B cell (primary cell): Measurements from ENCODE around the gene C5orf15. TPM values are rescaled to one million over a fixed set of nuclear protein-coding genes. Genes with fewer than 3 reads are reported as not detected.
"Not testable (repeated sequence)": the region's sequence is repeated elsewhere in the genome, so short reads cannot be mapped to it uniquely, and the experiment has no call there.

Experiments
- ATAC-seq: fragments of 200-7000 bp; cut with Tn5 transposase; one replicate; pipeline ENCODE4 v1.10.0; 2021; ENCODE audit warnings: low read depth, mild to moderate bottlenecking, moderate number of reproducible peaks, moderate library complexity
- CTCF ChIA-PET: fragments of 350-600 bp; sonication (Branson Sonifier 250); formaldehyde crosslinking; loops from one replicate; lab custom pipeline; 2021; ENCODE audit warnings: antibody characterized with exemption, inconsistent platforms; lab: Charles Lee
- POLR2A ChIA-PET: fragments of 350-600 bp; sonication (Branson Sonifier 250); formaldehyde crosslinking; loops from one replicate; lab custom pipeline; 2021; ENCODE audit warnings: antibody characterized with exemption; lab: Charles Lee
- DNase-seq: peaks from one replicate; pipeline ENCODE4 v3.0.0; 2013
- H2AFZ ChIP-seq: 2 replicates; pipeline ENCODE4 v1.6.1; 2012; ENCODE audit warnings: mild to moderate bottlenecking, low read depth, low read length; ENCODE audit not compliant: insufficient read depth, poor library complexity, severe bottlenecking
- H3K27ac ChIP-seq, 2 donors: 1 replicate in 1 of 2; 2 replicates in 1 of 2; pipeline ENCODE4 v1.5.1; 2012 to 2013; ENCODE audit warnings: low read length in 2 of 2, mild to moderate bottlenecking in 2 of 2, moderate library complexity in 1 of 2
- H3K27me3 ChIP-seq, 4 experiments: fragments of 200-600 bp in 1 of 4; sonication (generic) in 1 of 4; replicated peaks in 1 of 4; 1 replicate in 2 of 4; 2 replicates in 2 of 4; pipeline versions ENCODE4 v1.6.1 to v1.7.0; 2013 to 2016; ENCODE audit warnings: low read length in 3 of 4, mild to moderate bottlenecking in 2 of 4, mixed read lengths in 1 of 4, moderate library complexity in 1 of 4; ENCODE audit not compliant: insufficient read depth in 4 of 4, control insufficient read depth in 3 of 4; ENCODE audit errors: control extremely low read depth in 1 of 4
- H3K36me3 ChIP-seq, 2 experiments: replicated peaks in 1 of 2; 1 replicate in 1 of 2; 2 replicates in 1 of 2; pipeline versions ENCODE4 v1.6.1 to v1.7.1; 2013; ENCODE audit warnings: low read length in 1 of 2; ENCODE audit not compliant: insufficient read depth in 2 of 2, control insufficient read depth in 1 of 2; ENCODE audit errors: control extremely low read depth in 1 of 2, extremely low read depth in 1 of 2
- H3K4me1 ChIP-seq, 2 donors: fragments of 200-600 bp in 1 of 2; sonication (generic) in 1 of 2; 1 replicate in 1 of 2; 2 replicates in 1 of 2; pipeline versions ENCODE4 v1.5.1 to v1.6.1; 2013 to 2017; ENCODE audit warnings: low read length in 2 of 2; ENCODE audit not compliant: control insufficient read depth in 2 of 2, insufficient read depth in 2 of 2
- H3K4me2 ChIP-seq: replicated peaks from 2 replicates; pipeline ENCODE3; 2012; ENCODE audit warnings: mild to moderate bottlenecking, low read depth, low read length; ENCODE audit not compliant: poor library complexity, severe bottlenecking
- H3K4me3 ChIP-seq, 5 experiments: fragments of 200-600 bp in 1 of 5; sonication (generic) in 1 of 5; 1 replicate in 3 of 5; 2 replicates in 2 of 5; pipeline versions ENCODE4 v1.5.1 to v1.7.0; 2011 to 2016; ENCODE audit warnings: low read length in 4 of 5, mild to moderate bottlenecking in 4 of 5, low read depth in 2 of 5, control low read depth in 1 of 5, moderate library complexity in 1 of 5; ENCODE audit not compliant: insufficient read depth in 1 of 5; ENCODE audit errors: control extremely low read depth in 1 of 5, extremely low read depth in 1 of 5
- H3K79me2 ChIP-seq: fragments of 200-600 bp; sonication (generic); one replicate; pipeline ENCODE4 v1.6.0; 2016; ENCODE audit warnings: low read length; ENCODE audit not compliant: control insufficient read depth, insufficient read depth
- H3K9ac ChIP-seq: fragments of 200-600 bp; sonication (generic); 2 replicates; pipeline ENCODE4 v1.6.1; 2017; ENCODE audit warnings: mild to moderate bottlenecking, low read length, moderate library complexity
- H3K9me3 ChIP-seq, 3 donors: one replicate each; pipeline versions ENCODE4 v1.6.1 to v1.7.1; 2013; ENCODE audit warnings: low read length in 2 of 3; ENCODE audit not compliant: control insufficient read depth in 2 of 3, insufficient read depth in 1 of 3; ENCODE audit errors: control extremely low read depth in 1 of 3
- H4K20me1 ChIP-seq: 2 replicates; pipeline ENCODE4 v1.6.0; 2012; ENCODE audit warnings: mild to moderate bottlenecking, low read length; ENCODE audit not compliant: insufficient read depth, control insufficient read depth, poor library complexity, severe bottlenecking
- H3K27ac Mint-ChIP-seq: one replicate; pipeline ENCODE4 v1.8.0; 2021; ENCODE audit warnings: mixed read lengths
- H3K27me3 Mint-ChIP-seq: one replicate; pipeline ENCODE4 v1.8.0; 2021; ENCODE audit warnings: mixed read lengths
- H3K4me1 Mint-ChIP-seq: one replicate; pipeline ENCODE4 v1.8.0; 2021; ENCODE audit warnings: mixed read lengths
- H3K4me3 Mint-ChIP-seq: one replicate; pipeline ENCODE4 v1.8.0; 2021; ENCODE audit warnings: mixed read lengths
- H3K9me3 Mint-ChIP-seq: one replicate; pipeline ENCODE4 v1.8.0; 2022; ENCODE audit warnings: mixed read lengths; ENCODE audit not compliant: insufficient read depth
- CTCF ChIP-seq: fragments of 200-600 bp; IDR thresholded peaks from one replicate; pipeline ENCODE4 v1.8.0; 2022; ENCODE audit warnings: antibody characterized with exemption, mild to moderate bottlenecking
- EZH2 ChIP-seq: IDR thresholded peaks from 2 replicates; pipeline ENCODE4 v1.6.1; 2012; ENCODE audit warnings: borderline replicate concordance, low read depth, mild to moderate bottlenecking, moderate library complexity, low read length; ENCODE audit not compliant: insufficient read depth, poor library complexity, severe bottlenecking
- WGBS: methylation state at CpG from one replicate; pipeline ENCODE4 v1.1.5; 2013; ENCODE audit warnings: missing lambda C conversion rate; ENCODE audit not compliant: insufficient coverage; 5-methylcytosine and 5-hydroxymethylcytosine counted together
- intact Hi-C: fragments of 100-400 bp; cut with micrococcal nuclease; formaldehyde crosslinking; loops from one replicate; pipeline ENCODE4 v1.10.0; 2022
- polyA plus RNA-seq: library from polyadenylated mRNA; depleted of rRNA; stranded (reverse); fragments of >200 nt; gene quantifications from 2 replicates; pipeline ENCODE4 v1.2.3, GENCODE V29; 2012
- total RNA-seq, 2 donors: library from RNA; stranded (reverse); fragments of 120-200 nt in 1 of 2; gene quantifications; 1 replicate in 1 of 2; 2 replicates in 1 of 2; pipeline versions ENCODE4 v1.2.3 to v1.2.4, GENCODE V29; 2013 to 2022

The C5orf15 gene
- total and polyA plus RNA-seq, 2 donors (not counting 1 experiment from before 2014, with no cell fraction given): 22.7 to 28.2 TPM

DNA sequence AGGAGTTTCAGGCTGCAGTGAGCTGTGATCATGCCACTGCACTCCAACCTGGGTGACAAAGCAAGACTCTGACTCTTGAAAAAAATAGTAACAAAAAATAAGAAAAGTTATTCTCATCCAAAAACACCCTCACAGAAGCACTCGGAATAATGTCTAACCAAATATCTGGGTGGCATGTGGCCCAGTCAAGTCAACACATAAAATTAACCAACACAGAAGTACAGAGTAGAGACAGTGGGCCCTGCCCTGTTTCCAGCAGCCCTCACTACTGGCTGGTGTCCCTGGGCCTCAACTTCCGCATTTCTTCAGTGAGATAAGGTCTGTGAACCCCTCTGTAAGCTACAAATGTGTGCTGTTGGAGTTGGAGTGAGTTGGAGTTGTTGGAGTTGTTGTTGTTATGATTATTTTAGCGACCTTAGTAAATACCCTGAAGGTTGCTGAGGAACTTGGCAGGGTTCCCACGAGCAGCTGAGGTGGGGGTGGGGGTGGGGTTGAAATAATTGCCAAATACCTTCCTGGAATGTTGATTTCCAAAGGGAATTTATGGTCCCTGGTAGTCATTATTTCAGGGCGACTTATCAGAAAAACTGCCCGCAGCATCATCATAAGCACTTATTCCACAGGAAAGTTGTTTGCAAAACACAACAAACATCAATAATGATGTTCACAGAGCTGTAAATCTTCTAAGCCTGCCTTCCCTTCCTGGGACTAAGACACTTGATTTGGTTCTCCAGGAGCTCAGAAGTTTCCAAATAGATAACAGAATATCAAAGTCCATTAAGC, 30.2 kb downstream of the C5orf15 start:
- ChIA-PET CTCF (interaction anchor here (0.7 to 3.1 kb wide), 7 partner anchors 8 to 515 kb away, joined by 3 to 20 read pairs (median 7); no protein-coding TSS in a partner anchor), POLR2A (interaction anchor here (0.6 to 1.6 kb wide), 5 partner anchors 8 to 67 kb away, joined by 3 to 5 read pairs (median 4); partner anchors contain the start of gene VDAC1)
- intact Hi-C loops: loop anchor here (5.0 kb wide), 1 partner anchor 906 kb away; no protein-coding TSS in a partner anchor
- peak overlapping the region; percentile 42 for H3K4me2 ChIP-seq
- H3K9me3 ChIP-seq: peaks cover 0 to 24% (median 0%) of the 10 kb centered on the region in 3 donors
- no peak overlapping the region for H3K4me3 ChIP-seq
- H3K4me3 Mint-ChIP-seq: peak overlapping the region; percentile 30
- no peaks in the 10 kb centered on the region for H3K27me3 ChIP-seq
- TF ChIP-seq EZH2: no peak
- TF ChIP-seq CTCF: no peak
- H3K27ac ChIP-seq: peak overlapping the region; percentile 93 to 99
- peaks cover 6% of the 10 kb centered on the region for H3K79me2 ChIP-seq
- ATAC-seq (no peak), DNase-seq (peak; percentile 35)
- H3K27me3 Mint-ChIP-seq: no peaks in the 10 kb centered on the region
- peaks cover 3% of the 10 kb centered on the region for H3K9me3 Mint-ChIP-seq
- peak overlapping the region; percentile 99 for H3K27ac Mint-ChIP-seq
- WGBS: 32% methylated on average over 3 of the region's 6 CpGs
- peaks cover 85% of the 10 kb centered on the region for H3K4me1 Mint-ChIP-seq
- H4K20me1 ChIP-seq: no peaks in the 10 kb centered on the region
- peaks cover 87 to 97% of the 10 kb centered on the region in 2 donors for H3K4me1 ChIP-seq
- H3K9ac ChIP-seq: peak overlapping the region; percentile 0
- H2AFZ ChIP-seq: peak overlapping the region; percentile 4
- no peaks in the 10 kb centered on the region for H3K36me3 ChIP-seq

GRCh38 chr5:133937628-133938027, 30.8 kb downstream of the C5orf15 start:
- not testable (repeated sequence) for H2AFZ ChIP-seq, H3K9ac ChIP-seq, H4K20me1 ChIP-seq, H3K36me3 ChIP-seq, H3K27me3 Mint-ChIP-seq, DNase-seq, H3K4me3 ChIP-seq, ATAC-seq, H3K9me3 Mint-ChIP-seq, H3K79me2 ChIP-seq, H3K27me3 ChIP-seq
- peak overlapping the region; percentile 42 for H3K4me2 ChIP-seq
- H3K27ac Mint-ChIP-seq: peak overlapping the region; percentile 99
- ChIA-PET CTCF (interaction anchor here (0.7 to 3.1 kb wide), 9 partner anchors 18 to 514 kb away, joined by 3 to 20 read pairs (median 4); no protein-coding TSS in a partner anchor), POLR2A (interaction anchor here (0.6 to 1.5 kb wide), 2 partner anchors 40 to 60 kb away, joined by 4 to 5 read pairs; no protein-coding TSS in a partner anchor)
- H3K4me1 ChIP-seq: peaks cover 93 to 98% of the 10 kb centered on the region in 2 donors
- peak overlapping the region; percentile 93 to 99 for H3K27ac ChIP-seq
- intact Hi-C loops: loop anchor here (5.0 kb wide), 1 partner anchor 905 kb away; no protein-coding TSS in a partner anchor
- peak overlapping the region; percentile 16 for H3K4me3 Mint-ChIP-seq
- H3K9me3 ChIP-seq: peaks cover 0 to 24% (median 0%) of the 10 kb centered on the region in 3 donors
- WGBS: 67% methylated on average over 1 of the region's 3 CpGs
- peaks cover 87% of the 10 kb centered on the region for H3K4me1 Mint-ChIP-seq
